Neural crest cell (in vitro differentiated cells): ENCODE results near the gene FAXC. TPM values are rescaled to one million over a fixed set of nuclear protein-coding genes. Genes with fewer than 3 reads are reported as not detected.
"Not testable (repeated sequence)": the region's sequence is repeated elsewhere in the genome, so short reads cannot be mapped to it uniquely, and the experiment has no call there.

Experiments
- DNase-seq: peaks from one replicate; pipeline ENCODE4 v3.0.0; 2021; ENCODE audit warnings: low read depth, mixed read lengths, low spot score
- H3K27ac Mint-ChIP-seq: one replicate; pipeline ENCODE4 v1.8.0; 2021; ENCODE audit warnings: mild to moderate bottlenecking, mixed read lengths; ENCODE audit not compliant: unreplicated experiment
- H3K27me3 Mint-ChIP-seq: 2 replicates; pipeline ENCODE4 v1.8.0; 2021; ENCODE audit warnings: low read depth, mild to moderate bottlenecking, mixed read lengths
- H3K36me3 Mint-ChIP-seq: 2 replicates; pipeline ENCODE4 v1.8.0; 2021; ENCODE audit warnings: low read depth, mild to moderate bottlenecking, mixed read lengths
- H3K4me1 Mint-ChIP-seq: 2 replicates; pipeline ENCODE4 v1.8.0; 2021; ENCODE audit warnings: mixed read lengths
- H3K4me3 Mint-ChIP-seq: one replicate; pipeline ENCODE4 v1.8.0; 2021; ENCODE audit warnings: mild to moderate bottlenecking, mixed read lengths
- H3K9me3 Mint-ChIP-seq: 2 replicates; pipeline ENCODE4 v1.8.0; 2021; ENCODE audit warnings: mixed read lengths
- total RNA-seq: library from RNA; stranded (reverse); gene quantifications from 2 replicates; pipeline ENCODE4 v1.2.1, GENCODE V29; 2021
- TF ChIP-seq, protein P1 (sequence below): fragments of 200-600 bp; sonication (generic); conservative IDR thresholded peaks from 2 replicates; pipeline ENCODE4 v1.5.0; 2021; ENCODE audit warnings: antibody characterized with exemption, mild to moderate bottlenecking

FAXC gene
- total RNA-seq, 1 donor from 2014 or later: 26.7 TPM

DNA sequence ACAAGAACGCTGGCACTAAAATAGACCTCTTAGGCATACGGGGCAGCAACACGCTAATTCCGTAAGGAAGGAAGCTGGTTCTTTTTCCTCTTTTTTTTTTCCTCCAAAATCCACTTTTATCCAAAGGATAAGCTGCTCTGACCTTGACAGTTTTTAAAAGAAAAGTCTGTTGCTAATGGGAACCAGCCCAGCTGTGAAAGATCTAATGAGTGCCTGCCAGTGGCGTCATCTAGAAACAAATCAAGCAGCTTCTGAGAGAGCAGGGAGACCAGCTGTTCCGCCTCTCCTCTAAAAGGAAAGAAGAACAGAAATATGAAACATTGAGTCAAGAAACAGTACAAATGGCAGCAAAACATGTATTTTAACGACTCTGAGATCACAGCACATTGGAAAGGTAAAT is 78.6 kb downstream of the FAXC start:
- Mint-ChIP-seq H3K27ac (no peak overlapping the region), H3K4me3 (no peak overlapping the region), H3K27me3 (no peaks in the 10 kb centered on the region), H3K9me3 (peaks cover 10% of the 10 kb centered on the region), H3K4me1 (no peaks in the 10 kb centered on the region), H3K36me3 (peaks cover 4% of the 10 kb centered on the region)
- TF ChIP-seq, protein P1, sequence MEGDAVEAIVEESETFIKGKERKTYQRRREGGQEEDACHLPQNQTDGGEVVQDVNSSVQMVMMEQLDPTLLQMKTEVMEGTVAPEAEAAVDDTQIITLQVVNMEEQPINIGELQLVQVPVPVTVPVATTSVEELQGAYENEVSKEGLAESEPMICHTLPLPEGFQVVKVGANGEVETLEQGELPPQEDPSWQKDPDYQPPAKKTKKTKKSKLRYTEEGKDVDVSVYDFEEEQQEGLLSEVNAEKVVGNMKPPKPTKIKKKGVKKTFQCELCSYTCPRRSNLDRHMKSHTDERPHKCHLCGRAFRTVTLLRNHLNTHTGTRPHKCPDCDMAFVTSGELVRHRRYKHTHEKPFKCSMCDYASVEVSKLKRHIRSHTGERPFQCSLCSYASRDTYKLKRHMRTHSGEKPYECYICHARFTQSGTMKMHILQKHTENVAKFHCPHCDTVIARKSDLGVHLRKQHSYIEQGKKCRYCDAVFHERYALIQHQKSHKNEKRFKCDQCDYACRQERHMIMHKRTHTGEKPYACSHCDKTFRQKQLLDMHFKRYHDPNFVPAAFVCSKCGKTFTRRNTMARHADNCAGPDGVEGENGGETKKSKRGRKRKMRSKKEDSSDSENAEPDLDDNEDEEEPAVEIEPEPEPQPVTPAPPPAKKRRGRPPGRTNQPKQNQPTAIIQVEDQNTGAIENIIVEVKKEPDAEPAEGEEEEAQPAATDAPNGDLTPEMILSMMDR: no peak
- no peak for DNase-seq

DNA sequence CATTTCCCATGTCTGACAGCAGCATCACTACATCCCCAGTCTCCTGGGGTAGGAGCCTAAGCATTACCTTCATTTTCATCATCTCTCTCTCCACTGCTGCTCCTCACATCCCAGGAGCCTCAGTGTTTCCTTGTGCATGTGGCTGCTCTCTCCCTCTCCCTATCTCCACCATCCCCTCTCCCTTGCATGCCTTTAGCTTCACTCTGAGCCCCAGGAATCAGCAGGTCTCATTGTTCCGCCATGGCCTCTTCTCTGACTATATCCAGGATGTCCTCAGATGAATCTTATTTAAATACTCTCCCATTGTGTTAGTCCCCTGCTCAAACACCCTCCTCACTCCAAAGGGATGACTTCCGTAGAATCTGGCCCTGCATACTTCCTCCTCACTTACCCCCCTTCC is 79.4 kb downstream of the FAXC start:
- Mint-ChIP-seq H3K27ac (peak overlapping the region; percentile 54), H3K27me3 (no peaks in the 10 kb centered on the region), H3K4me3 (no peak overlapping the region), H3K36me3 (peaks cover 4% of the 10 kb centered on the region), H3K9me3 (peaks cover 10% of the 10 kb centered on the region), H3K4me1 (no peaks in the 10 kb centered on the region)
- DNase-seq: no peak
- TF ChIP-seq, protein P1: no peak

DNA sequence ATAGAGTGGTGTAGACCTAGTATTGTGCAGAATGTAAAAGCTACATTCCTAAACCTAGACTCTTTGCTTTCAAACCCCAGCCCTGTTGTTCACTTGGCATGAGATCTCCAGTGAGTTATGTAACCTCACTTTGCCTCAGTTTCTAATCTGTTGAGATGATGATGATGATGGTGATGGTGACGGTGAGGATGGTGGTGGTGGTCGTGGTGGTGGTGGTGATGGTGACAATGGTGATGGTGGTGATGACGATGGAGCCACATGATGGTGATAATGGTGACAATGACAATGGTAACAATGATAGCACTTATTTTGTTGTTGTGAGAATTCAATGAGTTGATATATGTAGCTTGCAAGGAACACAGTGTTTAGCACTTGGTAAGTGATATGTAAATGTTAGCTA is 80.3 kb downstream of the FAXC start:
- TF ChIP-seq, protein P1: no peak
- Mint-ChIP-seq H3K27ac (no peak overlapping the region), H3K36me3 (peaks cover 4% of the 10 kb centered on the region)

DNA sequence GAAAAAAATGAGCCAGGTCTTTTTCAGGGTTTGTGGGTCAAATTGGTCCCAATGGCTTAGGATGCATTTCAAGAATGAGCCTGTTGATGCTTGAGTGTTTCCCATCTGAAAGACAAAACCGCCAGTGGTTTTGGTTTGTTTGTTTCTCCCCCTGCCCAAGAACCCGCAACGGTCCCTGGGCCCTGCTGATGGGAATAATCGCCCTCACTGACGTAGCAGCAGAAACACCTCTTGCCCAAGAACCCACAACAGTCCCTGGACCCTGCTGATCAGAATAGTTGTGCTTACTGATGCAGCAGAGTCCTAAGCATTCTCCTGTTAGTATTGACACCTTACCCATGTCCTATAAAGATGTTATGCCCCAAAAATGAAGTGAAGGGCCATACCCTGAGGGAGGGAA is 82.5 kb downstream of the FAXC start:
- H3K27ac Mint-ChIP-seq, H3K27me3 Mint-ChIP-seq, H3K36me3 Mint-ChIP-seq, DNase-seq, H3K4me1 Mint-ChIP-seq, H3K4me3 Mint-ChIP-seq: not testable (repeated sequence)
- peaks cover 10% of the 10 kb centered on the region for H3K9me3 Mint-ChIP-seq

More for the DNA sequence above, 80.3 kb downstream of the FAXC start:
- no peaks in the 10 kb centered on the region for H3K27me3 Mint-ChIP-seq
- no peak for DNase-seq
- H3K4me3 Mint-ChIP-seq: no peak overlapping the region
- no peaks in the 10 kb centered on the region for H3K4me1 Mint-ChIP-seq
- H3K9me3 Mint-ChIP-seq: peaks cover 10% of the 10 kb centered on the region

DNA sequence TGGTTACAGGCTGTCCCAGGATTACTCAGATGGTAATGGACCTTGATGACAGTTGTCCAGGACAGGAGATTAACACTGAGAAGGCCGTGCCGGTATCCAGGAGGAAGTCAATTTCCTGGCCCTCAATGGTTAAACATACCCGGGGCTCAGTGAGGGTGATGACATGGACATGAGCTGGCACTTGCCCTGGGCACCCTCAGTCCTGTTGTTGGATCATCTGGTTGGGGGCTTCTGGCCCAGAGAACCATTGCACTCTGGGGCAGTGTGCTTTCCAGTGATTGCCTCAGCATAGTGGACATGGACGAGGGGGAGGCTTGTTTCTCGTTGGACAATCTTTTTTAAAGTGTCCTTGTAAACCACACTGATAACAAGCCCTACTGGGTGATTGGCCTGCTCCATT is 84.0 kb downstream of the FAXC start:
- H3K27ac Mint-ChIP-seq, H3K4me3 Mint-ChIP-seq, H3K4me1 Mint-ChIP-seq, H3K27me3 Mint-ChIP-seq, H3K36me3 Mint-ChIP-seq, DNase-seq: not testable (repeated sequence)
- peaks cover 10% of the 10 kb centered on the region for H3K9me3 Mint-ChIP-seq

DNA sequence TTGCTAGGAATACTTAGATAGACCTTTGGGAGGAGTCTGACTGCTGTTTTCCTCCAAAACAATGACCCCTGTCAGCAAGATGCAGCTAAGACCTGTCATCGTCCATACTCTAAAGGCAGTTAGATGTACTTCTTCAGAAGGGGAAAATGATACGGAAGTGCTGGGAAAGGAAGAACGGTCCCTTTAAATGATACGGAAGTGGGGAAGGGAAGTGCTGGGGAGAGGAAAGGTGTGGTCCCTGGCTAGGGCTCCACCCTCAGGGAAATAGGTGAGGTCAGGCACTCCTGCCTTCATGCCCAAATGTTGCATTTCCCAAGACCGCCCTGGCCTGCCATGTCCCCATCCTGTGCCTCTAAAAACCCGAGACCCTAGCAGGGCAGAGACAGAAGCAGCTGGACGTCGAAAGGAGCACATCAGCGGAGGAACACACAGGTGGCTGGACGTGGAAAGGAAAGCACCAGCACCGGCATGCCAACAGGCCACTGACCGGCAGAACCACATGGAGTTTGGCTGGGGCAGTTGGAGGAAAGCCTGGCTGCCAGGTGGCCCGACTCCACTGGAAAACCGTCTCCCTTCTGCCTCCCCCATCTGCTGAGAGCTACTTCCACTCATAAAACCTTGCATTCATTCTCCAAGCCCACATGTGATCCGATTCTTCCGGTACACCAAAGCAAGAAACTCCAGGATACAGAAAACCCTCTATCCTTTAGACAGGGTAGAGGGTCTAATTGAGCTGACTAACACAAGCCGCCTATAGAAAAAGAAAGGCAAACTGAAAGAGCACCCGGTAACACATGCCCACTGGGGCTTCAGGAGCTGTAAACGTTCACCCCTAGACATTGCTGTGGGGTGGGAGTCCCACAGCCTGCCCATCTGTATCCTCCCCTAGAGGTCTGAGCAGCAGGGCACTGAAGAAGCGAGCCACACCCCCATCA is 94.6 kb downstream of the FAXC start:
- peaks cover 4% of the 10 kb centered on the region for H3K9me3 Mint-ChIP-seq
- no peak overlapping the region for H3K4me3 Mint-ChIP-seq
- no peaks in the 10 kb centered on the region for H3K27me3 Mint-ChIP-seq
- H3K27ac Mint-ChIP-seq: no peak overlapping the region
- no peaks in the 10 kb centered on the region for H3K36me3 Mint-ChIP-seq
- TF ChIP-seq, protein P1: no peak
- DNase-seq: no peak
- peaks cover 6% of the 10 kb centered on the region for H3K4me1 Mint-ChIP-seq
